Measurements from ENCODE around the gene INPPL1.

Gene INPPL1

DNA sequence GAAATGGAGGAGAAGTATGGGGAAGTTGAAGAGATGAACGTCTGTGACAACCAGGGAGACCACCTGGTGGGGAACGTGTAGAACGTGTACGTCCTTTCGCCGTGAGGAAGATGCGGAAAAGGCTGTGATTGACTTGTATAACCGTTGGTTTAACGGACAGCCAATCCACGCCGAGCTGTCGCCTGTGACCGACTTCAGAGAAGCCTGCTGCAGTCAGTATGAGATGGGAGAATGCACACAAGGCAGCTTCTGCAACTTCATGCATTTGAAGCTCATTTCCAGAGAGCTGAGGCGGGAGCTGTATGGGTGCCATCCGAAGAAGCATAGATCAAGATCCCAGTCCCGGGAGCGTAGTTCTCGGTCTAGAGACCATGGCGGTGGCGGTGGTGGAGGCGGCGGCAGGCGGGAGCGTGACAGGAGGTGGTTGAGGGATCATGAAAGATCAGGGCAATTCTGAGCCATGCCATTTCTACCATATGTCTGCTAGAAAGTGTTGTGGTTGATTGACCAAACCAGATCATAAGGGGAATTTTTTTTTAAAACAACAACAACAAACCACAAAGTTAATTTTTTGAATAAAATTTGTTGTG, 56.3 kb downstream of the INPPL1 start:
- DNase-seq (ENCODE audit: low read depth in 1 of 2, low spot score in 1 of 2): no peak
- Histone ChIP-seq H3K27me3 (ENCODE audit: insufficient read depth, poor library complexity, severe bottlenecking) (no peaks in the 10 kb centered on the region), H3K27ac (replicated peaks) (no peak overlapping the region), H3K4me3 (replicated peaks; ENCODE audit: insufficient read depth, low read length) (no peak overlapping the region)
- TF ChIP-seq POLR2AphosphoS5 (IDR thresholded peaks at IDR 0.05; ENCODE audit: low read depth) (no peak), SPI1 (IDR thresholded peaks at IDR 0.05; ENCODE audit: borderline replicate concordance, low read depth) (no peak), GABPA (IDR thresholded peaks at IDR 0.05; ENCODE audit: low read depth) (no peak)
- TF ChIP-seq, protein P1, sequence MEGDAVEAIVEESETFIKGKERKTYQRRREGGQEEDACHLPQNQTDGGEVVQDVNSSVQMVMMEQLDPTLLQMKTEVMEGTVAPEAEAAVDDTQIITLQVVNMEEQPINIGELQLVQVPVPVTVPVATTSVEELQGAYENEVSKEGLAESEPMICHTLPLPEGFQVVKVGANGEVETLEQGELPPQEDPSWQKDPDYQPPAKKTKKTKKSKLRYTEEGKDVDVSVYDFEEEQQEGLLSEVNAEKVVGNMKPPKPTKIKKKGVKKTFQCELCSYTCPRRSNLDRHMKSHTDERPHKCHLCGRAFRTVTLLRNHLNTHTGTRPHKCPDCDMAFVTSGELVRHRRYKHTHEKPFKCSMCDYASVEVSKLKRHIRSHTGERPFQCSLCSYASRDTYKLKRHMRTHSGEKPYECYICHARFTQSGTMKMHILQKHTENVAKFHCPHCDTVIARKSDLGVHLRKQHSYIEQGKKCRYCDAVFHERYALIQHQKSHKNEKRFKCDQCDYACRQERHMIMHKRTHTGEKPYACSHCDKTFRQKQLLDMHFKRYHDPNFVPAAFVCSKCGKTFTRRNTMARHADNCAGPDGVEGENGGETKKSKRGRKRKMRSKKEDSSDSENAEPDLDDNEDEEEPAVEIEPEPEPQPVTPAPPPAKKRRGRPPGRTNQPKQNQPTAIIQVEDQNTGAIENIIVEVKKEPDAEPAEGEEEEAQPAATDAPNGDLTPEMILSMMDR (IDR thresholded peaks at IDR 0.05; ENCODE audit: insufficient read depth, low read length): no peak
- TF ChIP-seq, protein P2, sequence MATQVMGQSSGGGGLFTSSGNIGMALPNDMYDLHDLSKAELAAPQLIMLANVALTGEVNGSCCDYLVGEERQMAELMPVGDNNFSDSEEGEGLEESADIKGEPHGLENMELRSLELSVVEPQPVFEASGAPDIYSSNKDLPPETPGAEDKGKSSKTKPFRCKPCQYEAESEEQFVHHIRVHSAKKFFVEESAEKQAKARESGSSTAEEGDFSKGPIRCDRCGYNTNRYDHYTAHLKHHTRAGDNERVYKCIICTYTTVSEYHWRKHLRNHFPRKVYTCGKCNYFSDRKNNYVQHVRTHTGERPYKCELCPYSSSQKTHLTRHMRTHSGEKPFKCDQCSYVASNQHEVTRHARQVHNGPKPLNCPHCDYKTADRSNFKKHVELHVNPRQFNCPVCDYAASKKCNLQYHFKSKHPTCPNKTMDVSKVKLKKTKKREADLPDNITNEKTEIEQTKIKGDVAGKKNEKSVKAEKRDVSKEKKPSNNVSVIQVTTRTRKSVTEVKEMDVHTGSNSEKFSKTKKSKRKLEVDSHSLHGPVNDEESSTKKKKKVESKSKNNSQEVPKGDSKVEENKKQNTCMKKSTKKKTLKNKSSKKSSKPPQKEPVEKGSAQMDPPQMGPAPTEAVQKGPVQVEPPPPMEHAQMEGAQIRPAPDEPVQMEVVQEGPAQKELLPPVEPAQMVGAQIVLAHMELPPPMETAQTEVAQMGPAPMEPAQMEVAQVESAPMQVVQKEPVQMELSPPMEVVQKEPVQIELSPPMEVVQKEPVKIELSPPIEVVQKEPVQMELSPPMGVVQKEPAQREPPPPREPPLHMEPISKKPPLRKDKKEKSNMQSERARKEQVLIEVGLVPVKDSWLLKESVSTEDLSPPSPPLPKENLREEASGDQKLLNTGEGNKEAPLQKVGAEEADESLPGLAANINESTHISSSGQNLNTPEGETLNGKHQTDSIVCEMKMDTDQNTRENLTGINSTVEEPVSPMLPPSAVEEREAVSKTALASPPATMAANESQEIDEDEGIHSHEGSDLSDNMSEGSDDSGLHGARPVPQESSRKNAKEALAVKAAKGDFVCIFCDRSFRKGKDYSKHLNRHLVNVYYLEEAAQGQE (IDR thresholded peaks at IDR 0.05; ENCODE audit: insufficient replicate concordance, low read depth): no peak

DNA sequence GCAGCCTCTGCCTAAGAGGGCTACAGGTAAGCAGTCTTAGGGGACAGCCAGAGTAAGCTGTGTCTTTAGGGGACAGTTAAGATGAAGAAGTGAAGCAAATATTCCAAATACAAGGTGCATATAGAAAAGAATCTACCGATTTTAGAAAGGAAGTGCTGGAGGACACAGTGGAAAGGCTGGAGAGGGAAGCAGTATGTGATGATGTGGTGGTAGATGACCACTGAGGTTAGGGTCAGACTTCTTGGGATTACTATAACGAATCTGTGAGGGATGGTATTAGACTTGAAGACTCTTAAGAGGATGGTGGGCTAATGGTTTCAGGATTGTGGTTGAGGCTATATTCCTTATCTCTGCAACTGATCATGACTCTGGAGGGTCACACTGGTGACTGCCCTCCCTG, 59.4 kb downstream of the INPPL1 start:
- no peak for DNase-seq (ENCODE audit: low read depth in 1 of 2, low spot score in 1 of 2)
- Histone ChIP-seq H3K27me3 (ENCODE audit: insufficient read depth, poor library complexity, severe bottlenecking) (no peaks in the 10 kb centered on the region), H3K27ac (replicated peaks) (no peak overlapping the region), H3K4me3 (replicated peaks; ENCODE audit: insufficient read depth, low read length) (no peak overlapping the region)
- TF ChIP-seq POLR2AphosphoS5 (IDR thresholded peaks at IDR 0.05; ENCODE audit: low read depth): no peak
- TF ChIP-seq, protein P2 (IDR thresholded peaks at IDR 0.05; ENCODE audit: insufficient replicate concordance, low read depth): no peak
- TF ChIP-seq, protein P1 (IDR thresholded peaks at IDR 0.05; ENCODE audit: insufficient read depth, low read length): no peak
- no peak for TF ChIP-seq SPI1 (IDR thresholded peaks at IDR 0.05; ENCODE audit: borderline replicate concordance, low read depth)
- TF ChIP-seq GABPA (IDR thresholded peaks at IDR 0.05; ENCODE audit: low read depth): no peak

DNA sequence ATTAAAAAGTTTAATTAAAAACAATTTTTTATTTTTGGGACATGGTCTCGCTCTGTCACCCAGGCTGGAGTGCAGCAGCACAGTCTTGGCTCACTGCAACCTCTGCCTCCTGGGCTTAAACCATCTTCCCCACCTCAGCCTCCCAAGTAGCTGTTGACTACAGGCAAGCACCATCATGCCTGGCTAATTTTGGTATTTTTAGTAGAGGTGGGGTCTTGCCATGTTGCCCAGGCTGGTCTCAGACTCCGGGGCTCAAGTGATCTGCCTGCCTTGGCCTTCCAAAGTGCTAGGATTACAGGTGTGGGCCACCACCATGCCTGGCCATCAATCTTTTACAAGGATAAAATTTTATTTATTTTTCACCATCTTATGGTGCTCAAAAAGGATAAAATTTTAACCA, 62.7 kb downstream of the INPPL1 start:
- H3K27me3 ChIP-seq (ENCODE audit: insufficient read depth, poor library complexity, severe bottlenecking): no peaks in the 10 kb centered on the region
- H3K4me3 ChIP-seq (replicated peaks; ENCODE audit: insufficient read depth, low read length): no peak overlapping the region
- TF ChIP-seq, protein P1 (IDR thresholded peaks at IDR 0.05; ENCODE audit: insufficient read depth, low read length): no peak
- no peak for TF ChIP-seq POLR2AphosphoS5 (IDR thresholded peaks at IDR 0.05; ENCODE audit: low read depth)
- H3K27ac ChIP-seq (replicated peaks): no peak overlapping the region
- DNase-seq (ENCODE audit: low read depth in 1 of 2, low spot score in 1 of 2): no peak
